ENCODE measurements around the gene PID1. TPM values are rescaled to one million over a fixed set of nuclear protein-coding genes. Genes with fewer than 3 reads are reported as not detected.

The PID1 gene
- total and polyA plus RNA-seq, 4 donors, result 17.0 to 45.7 (median 30.0) TPM

GRCh38 chr2:229051798-229052197, 219.3 kb downstream of the PID1 start:
- Histone ChIP-seq H3K4me1 (ENCODE audit: control insufficient read depth in 5 of 5, insufficient read depth in 5 of 5, low read length in 5 of 5) (peaks cover 0 to 7% (median 0%) of the 10 kb centered on the region in 5 donors), H3K9ac (ENCODE audit: insufficient read depth in 1 of 2, low read length in 2 of 2) (no peak overlapping the region), H3K27ac (ENCODE audit: low read depth in 1 of 2, low read length in 1 of 2) (no peak overlapping the region), H3K9me3 (ENCODE audit: control insufficient read depth in 4 of 4, insufficient read depth in 3 of 4, low read length in 3 of 4) (peaks cover 0 to 2% (median 0%) of the 10 kb centered on the region in 4 donors), H3K27me3 (ENCODE audit: control insufficient read depth in 3 of 3, insufficient read depth in 3 of 3, low read length in 2 of 3) (no peaks in the 10 kb centered on the region), H3K36me3 (ENCODE audit: control insufficient read depth in 4 of 4, insufficient read depth in 4 of 4, low read length in 4 of 4) (no peaks in the 10 kb centered on the region), H3K4me3 (no peak overlapping the region)
- ATAC-seq (ENCODE audit: insufficient read depth, low FRiP score), result no peak
- WGBS, 2 donors, result 76 to 84% methylated on average over 2 of the region's 2 CpGs
- DNase-seq, result peak in 1 of 3 donors; percentile 16
- TF ChIP-seq, protein P1, sequence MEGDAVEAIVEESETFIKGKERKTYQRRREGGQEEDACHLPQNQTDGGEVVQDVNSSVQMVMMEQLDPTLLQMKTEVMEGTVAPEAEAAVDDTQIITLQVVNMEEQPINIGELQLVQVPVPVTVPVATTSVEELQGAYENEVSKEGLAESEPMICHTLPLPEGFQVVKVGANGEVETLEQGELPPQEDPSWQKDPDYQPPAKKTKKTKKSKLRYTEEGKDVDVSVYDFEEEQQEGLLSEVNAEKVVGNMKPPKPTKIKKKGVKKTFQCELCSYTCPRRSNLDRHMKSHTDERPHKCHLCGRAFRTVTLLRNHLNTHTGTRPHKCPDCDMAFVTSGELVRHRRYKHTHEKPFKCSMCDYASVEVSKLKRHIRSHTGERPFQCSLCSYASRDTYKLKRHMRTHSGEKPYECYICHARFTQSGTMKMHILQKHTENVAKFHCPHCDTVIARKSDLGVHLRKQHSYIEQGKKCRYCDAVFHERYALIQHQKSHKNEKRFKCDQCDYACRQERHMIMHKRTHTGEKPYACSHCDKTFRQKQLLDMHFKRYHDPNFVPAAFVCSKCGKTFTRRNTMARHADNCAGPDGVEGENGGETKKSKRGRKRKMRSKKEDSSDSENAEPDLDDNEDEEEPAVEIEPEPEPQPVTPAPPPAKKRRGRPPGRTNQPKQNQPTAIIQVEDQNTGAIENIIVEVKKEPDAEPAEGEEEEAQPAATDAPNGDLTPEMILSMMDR (IDR thresholded peaks at IDR 0.05; ENCODE audit: control extremely low read depth, extremely low read depth), result no peak

DNA sequence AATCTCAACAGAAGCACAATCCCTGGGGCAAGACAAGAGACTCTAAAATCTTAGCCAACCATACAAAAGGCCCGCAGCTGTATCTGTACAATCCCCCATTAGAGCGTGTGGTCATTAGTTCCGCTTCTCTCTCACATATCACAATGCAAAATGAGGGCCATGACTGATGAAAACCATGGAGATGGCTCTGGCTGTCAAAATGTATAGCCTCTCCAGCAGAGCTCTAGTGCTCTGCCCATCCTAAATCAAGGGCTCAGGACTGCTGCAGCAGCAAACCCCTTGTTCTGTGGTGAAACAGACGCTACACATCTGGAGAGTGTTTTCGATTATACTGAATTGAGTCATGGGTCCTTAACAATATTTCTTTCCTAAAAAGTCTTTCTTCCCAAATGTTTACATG, 221.0 kb downstream of the PID1 start:
- Histone ChIP-seq H3K36me3 (ENCODE audit: control insufficient read depth in 4 of 4, insufficient read depth in 4 of 4, low read length in 4 of 4) (no peaks in the 10 kb centered on the region), H3K9ac (ENCODE audit: insufficient read depth in 1 of 2, low read length in 2 of 2) (no peak overlapping the region), H3K27ac (ENCODE audit: low read depth in 1 of 2, low read length in 1 of 2) (no peak overlapping the region), H3K27me3 (ENCODE audit: control insufficient read depth in 3 of 3, insufficient read depth in 3 of 3, low read length in 2 of 3) (no peaks in the 10 kb centered on the region), H3K9me3 (ENCODE audit: control insufficient read depth in 4 of 4, insufficient read depth in 3 of 4, low read length in 3 of 4) (peaks cover 0 to 4% (median 0%) of the 10 kb centered on the region in 4 donors), H3K4me3 (no peak overlapping the region), H3K4me1 (ENCODE audit: control insufficient read depth in 5 of 5, insufficient read depth in 5 of 5, low read length in 5 of 5) (peaks cover 0 to 7% (median 0%) of the 10 kb centered on the region in 5 donors)
- TF ChIP-seq, protein P1 (IDR thresholded peaks at IDR 0.05; ENCODE audit: control extremely low read depth, extremely low read depth), result no peak
- ATAC-seq (ENCODE audit: insufficient read depth, low FRiP score) (no peak), DNase-seq (peak; percentile 35 to 79 (median 66))
- 84 to 87% methylated on average over 5 of the region's 5 CpGs for WGBS, 2 donors

DNA sequence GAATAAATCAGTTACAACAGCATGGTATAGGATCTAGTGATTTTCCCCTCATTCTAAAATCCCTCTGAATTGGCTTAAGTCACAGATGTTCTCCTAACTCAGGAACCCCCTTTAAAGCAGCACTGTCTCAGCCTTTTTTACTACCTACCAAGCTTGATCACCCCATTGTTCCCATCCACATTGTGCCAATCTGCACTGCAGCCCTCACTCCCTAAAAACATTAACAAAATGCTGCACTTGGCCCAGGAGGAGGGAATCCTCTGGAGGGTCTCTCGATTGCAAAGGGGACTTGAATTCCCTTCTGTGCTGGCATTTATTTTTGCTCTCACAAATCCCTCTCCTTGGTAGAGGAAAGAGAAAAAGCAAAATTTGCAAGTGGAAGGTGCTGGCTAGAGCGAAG, 223.0 kb downstream of the PID1 start:
- Histone ChIP-seq H3K4me1 (ENCODE audit: control insufficient read depth in 5 of 5, insufficient read depth in 5 of 5, low read length in 5 of 5) (peaks cover 0 to 7% (median 0%) of the 10 kb centered on the region in 5 donors), H3K9ac (ENCODE audit: insufficient read depth in 1 of 2, low read length in 2 of 2) (no peak overlapping the region), H3K9me3 (ENCODE audit: control insufficient read depth in 4 of 4, insufficient read depth in 3 of 4, low read length in 3 of 4) (peaks cover 0 to 4% (median 0%) of the 10 kb centered on the region in 4 donors), H3K27me3 (ENCODE audit: control insufficient read depth in 3 of 3, insufficient read depth in 3 of 3, low read length in 2 of 3) (no peaks in the 10 kb centered on the region), H3K36me3 (ENCODE audit: control insufficient read depth in 4 of 4, insufficient read depth in 4 of 4, low read length in 4 of 4) (no peaks in the 10 kb centered on the region), H3K4me3 (no peak overlapping the region), H3K27ac (ENCODE audit: low read depth in 1 of 2, low read length in 1 of 2) (no peak overlapping the region)
- no peak for DNase-seq
- TF ChIP-seq, protein P1 (IDR thresholded peaks at IDR 0.05; ENCODE audit: control extremely low read depth, extremely low read depth), result no peak
- 67 to 81% methylated on average over 2 of the region's 2 CpGs for whole genome bisulfite sequencing, 2 donors
- ATAC-seq (ENCODE audit: insufficient read depth, low FRiP score), result no peak

DNA sequence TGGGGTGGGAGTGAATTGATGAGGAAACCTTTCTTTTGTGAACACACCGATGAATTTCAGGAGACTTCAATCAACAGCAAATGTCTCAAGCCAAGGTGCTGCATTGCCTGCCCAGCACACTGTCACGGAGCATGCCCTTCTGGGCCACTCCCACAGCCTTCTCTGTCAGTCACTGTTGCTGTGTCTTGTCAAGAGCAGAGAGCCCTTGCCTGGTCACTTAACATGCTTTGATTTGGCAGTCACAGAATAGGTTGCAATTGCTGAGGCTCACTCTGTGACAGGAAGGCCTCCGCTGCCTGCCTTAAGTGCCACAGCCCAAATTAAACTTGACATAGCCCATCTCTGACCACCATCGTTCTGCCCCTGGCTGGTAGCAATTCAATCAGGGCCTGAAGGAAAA, 225.4 kb downstream of the PID1 start:
- H3K4me3 ChIP-seq, result no peak overlapping the region
- H3K27me3 ChIP-seq (ENCODE audit: control insufficient read depth in 3 of 3, insufficient read depth in 3 of 3, low read length in 2 of 3), result no peaks in the 10 kb centered on the region
- peaks cover 0 to 7% (median 0%) of the 10 kb centered on the region in 5 donors for H3K4me1 ChIP-seq (ENCODE audit: control insufficient read depth in 5 of 5, insufficient read depth in 5 of 5, low read length in 5 of 5)
- 65 to 82% methylated on average over 4 of the region's 4 CpGs for WGBS, 2 donors
- H3K9ac ChIP-seq (ENCODE audit: insufficient read depth in 1 of 2, low read length in 2 of 2), result no peak overlapping the region
- ATAC-seq (ENCODE audit: insufficient read depth, low FRiP score) (no peak), DNase-seq (no peak)
- H3K36me3 ChIP-seq (ENCODE audit: control insufficient read depth in 4 of 4, insufficient read depth in 4 of 4, low read length in 4 of 4), result no peaks in the 10 kb centered on the region
- H3K9me3 ChIP-seq (ENCODE audit: control insufficient read depth in 4 of 4, insufficient read depth in 3 of 4, low read length in 3 of 4), result peaks cover 0 to 2% (median 0%) of the 10 kb centered on the region in 4 donors
- H3K27ac ChIP-seq (ENCODE audit: low read depth in 1 of 2, low read length in 1 of 2), result no peak overlapping the region
- TF ChIP-seq, protein P1 (IDR thresholded peaks at IDR 0.05; ENCODE audit: control extremely low read depth, extremely low read depth), result no peak
